Stimulated activated naive CD4-positive, alpha-beta T cell (primary cell): ENCODE measurements around the gene ZNF576.
"Not testable (repeated sequence)": the region's sequence is repeated elsewhere in the genome, so short reads cannot be mapped to it uniquely, and the experiment has no call there.

Experiments
- DNase-seq, 6 experiments: peaks; one replicate each; lab custom pipeline; 2025; lab: John Stamatoyannopoulos, UW

The ZNF576 gene

DNA sequence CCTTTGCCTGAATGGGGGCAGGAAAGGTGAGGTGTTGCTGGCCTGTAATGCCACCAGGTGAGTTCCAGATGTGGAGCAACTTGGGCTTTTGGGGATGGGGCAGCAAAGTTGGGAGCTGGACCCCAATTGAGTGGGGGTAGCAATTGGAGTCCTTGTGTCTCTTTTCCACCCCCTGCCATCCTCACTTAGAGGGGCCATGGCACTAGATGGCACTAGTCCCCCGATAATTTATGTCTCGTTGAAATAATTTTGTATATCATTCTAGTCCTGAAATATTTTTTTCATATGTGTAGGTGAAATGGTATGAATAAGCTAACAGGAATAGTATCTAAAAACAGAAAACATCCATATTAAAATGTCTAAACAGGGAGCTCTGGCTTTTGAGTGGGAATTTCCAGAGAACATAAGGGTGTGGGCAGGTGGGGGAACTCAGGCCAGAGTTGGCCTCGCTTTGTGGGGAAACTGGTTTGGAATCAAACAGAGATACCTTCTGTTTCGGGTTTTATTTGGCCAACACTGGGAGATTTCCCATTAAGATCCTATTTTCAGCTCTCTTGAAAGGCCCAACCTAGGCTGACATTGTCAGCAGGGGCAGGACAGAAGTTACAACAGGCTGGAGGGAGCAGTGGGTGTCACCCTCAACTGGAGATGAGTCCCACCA, 3.4 kb downstream of the ZNF576 start:
- DNase-seq, result no peak

DNA sequence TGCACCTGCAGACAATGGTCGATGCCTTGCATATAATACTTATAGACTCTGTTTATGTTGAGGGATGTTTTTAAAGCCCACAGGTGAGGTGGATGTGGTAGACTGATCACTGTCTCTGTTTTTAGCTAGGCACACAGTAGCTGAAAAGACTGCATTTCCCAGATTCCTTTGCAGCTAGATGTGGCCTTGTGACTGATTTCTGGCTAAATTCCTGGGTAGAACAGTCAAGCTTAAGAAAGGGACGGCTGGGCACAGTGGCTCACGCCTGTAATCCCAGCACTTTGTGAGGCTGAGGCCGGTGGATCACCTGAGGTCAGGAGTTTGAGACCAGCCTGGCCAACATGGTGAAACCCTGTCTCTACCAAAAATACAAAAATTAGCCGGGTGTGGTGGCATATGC, 3.9 kb downstream of the ZNF576 start:
- not testable (repeated sequence) for DNase-seq

DNA sequence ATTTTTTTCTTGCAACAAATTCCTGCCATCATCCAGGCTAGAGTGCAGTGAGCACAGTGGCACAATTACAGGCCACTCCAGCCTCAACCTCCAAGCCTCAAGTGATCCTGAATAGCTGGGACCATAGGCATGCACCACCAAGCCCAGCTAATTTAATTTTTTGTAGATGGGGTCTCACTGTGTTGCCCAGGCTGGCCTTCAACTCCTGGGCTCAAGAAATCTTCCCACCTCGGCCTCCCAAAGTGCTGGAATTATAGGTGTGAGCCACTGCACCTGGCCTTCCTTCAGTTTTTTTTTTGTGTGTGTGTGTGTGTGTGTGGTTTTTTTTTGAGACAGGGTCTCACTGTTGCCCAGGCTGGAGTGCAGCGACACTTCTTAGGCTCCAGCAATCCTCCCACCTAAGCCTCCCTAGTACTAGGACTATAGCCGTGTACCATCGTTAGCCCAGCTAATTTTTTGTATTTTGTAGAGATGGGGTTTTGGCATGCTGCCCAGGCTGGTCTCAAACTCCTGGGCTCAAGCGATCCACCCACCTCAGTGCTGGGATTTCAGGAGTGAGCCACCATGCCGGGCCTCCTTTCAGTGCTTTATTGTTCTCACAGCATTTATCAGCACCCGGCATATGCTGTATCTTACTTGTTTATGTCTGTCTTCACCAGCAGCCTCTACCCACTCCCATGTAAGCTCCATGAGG, 9.6 kb downstream of the ZNF576 start:
- no peak for DNase-seq

DNA sequence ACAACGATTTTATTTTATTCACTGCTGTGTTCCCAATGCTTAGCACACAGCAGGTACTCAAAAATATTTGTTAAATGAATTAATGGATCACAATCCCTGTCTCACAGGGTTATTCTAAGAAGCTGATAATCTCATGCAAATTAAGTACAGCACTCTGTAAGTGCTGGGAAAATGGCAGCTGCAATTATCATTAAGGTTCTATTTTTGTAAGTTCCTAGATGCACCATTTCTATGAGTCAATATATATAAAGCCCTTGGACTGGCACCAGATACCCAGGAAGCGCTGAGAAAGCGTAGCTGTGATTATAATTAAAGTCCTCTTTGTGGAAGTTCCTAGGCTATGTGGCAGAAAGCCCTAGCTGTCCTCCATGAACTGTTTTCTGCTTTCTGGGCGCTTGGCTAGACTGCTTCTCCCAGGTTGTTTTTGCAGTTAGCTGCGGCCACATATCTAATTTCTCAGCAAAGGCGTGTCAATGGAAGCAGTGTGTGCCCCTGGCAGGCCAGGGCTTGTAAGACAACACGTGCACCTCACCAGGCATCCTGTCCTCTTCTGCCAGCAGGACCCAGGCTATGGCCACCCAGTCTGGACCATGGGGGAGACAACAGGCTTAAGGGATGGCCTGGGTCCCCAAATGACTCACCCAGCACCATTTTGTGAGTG, 10.3 kb downstream of the ZNF576 start:
- DNase-seq, result no peak

DNA sequence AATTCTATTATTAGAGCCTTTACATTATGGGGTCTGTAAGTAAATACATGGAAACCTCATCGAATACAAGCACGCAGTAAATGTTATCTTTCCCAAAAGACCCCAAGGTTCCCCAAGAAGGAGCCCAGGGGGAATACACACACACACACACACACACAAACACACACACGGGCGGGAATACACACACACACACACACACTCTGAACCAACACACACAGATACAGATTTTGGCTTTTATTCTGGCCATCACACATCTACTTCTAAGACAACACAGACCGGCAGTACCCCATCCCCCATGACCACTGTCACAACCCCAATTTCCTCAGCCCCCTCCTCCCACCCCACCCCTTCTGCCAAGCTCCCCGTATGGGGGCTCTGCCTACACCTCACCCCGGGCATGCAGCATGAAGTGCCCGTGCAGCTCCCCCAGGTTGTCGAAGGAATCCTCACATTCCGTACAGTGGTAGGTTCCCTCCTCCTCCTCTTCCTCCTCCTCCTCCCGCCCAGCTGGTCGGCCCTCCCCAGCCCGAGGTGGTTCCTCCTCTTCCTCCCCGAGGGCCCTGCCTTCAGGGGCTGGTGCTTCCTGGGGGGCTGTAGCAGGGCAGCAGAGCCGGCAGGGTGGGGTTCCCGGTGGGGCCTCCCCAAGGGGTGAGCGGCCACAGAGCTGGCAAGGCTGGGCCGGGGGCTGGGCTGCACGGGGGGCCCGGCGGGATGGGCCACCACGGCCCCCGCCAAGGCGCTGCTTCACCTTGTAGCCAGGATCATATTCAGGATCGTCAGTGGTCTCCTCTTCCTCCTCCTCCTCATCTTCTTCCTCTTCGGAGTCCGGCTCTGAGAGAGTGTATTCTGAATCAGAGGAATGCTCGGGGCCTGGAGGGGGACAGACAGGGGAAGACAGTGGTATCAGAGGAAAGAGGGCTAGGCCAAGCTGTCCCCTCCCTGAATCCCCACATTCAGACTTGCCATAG, 11.1 kb downstream of the ZNF576 start:
- DNase-seq, result no peak

DNA sequence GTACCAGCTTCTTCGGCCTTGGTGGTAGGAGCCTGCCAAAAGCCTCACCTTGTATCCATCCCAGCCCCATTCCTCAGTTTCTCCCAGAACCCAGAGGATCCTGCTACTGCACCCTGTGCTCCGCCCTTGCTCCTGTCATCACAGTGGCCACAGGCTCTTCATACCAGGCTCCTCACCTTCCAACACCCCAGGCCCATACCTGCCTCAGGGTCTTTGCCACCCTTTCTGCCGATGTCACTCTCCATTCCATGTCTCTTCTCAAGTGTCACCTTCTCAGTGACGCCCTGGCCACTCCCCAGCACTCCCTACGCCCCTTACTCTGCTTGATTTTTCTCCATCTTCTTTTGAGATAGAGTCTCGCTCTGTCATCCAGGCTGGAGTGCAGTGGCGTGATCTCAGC, 13.5 kb downstream of the ZNF576 start:
- DNase-seq, result no peak

DNA sequence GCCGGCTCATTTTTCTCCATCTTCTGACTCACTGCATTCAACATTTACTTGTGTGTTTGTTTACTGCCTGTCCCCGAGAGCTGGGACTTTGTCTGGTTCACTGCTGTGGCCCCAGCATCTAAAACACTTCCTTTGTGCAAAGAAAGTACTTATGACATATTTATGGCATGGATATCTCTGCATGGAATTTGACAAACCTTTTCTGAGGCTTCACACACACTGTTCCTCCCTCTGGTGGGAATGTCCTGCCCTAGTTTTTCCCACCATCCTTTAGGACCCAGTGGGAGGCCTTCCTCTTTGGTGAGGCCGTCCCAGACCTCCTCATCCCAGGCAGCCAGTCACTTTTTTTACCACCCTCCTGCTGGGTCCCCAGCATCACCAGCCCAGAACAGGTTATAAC, 14.1 kb downstream of the ZNF576 start:
- DNase-seq, result no peak

DNA sequence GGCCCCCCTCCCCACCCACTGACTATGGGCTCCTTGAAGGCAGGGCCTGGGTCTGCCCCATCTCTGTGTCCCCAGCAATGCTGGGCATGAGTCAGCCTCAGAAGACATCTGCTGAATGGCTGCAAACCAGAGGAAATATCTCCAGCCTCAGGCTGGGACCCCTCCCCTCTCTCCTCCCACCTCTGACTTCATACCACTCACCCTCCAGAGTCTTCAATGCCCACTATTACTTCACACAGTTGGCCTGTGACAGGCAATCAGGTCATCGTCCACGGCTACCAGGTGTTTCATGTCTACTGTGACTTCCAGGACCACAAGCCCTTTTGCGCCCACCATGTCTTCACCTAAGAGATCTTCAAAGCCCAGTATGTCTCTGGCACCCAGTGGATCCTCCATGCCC, 15.4 kb downstream of the ZNF576 start, which contains the start of gene SRRM5:
Gene SRRM5, plus strand, starts transcription at position 301 of the 400 bp plus-strand sequence. Its CDS starts 34 bp downstream, at position 335.
- no peak for DNase-seq

DNA sequence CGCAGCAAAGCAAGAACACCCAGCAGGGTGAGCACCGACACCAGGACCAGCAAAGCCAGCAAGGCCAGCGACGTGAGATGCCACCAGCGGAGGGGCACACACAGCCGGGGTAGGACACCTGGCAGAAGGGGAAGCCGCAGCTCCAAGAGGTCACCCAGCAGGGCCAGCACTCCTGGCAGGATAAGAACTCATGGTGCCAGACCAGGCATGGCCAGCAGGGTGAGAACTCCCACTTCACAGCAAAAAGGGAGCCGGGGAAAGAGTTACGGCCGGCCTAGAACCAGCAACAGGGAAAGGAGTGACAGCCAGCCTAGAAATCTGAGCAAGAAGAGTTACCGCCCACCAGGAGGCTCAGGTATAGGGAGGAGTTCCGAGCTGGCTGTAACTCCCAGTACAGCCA, 16.0 kb downstream of the ZNF576 start:
- no peak for DNase-seq

DNA sequence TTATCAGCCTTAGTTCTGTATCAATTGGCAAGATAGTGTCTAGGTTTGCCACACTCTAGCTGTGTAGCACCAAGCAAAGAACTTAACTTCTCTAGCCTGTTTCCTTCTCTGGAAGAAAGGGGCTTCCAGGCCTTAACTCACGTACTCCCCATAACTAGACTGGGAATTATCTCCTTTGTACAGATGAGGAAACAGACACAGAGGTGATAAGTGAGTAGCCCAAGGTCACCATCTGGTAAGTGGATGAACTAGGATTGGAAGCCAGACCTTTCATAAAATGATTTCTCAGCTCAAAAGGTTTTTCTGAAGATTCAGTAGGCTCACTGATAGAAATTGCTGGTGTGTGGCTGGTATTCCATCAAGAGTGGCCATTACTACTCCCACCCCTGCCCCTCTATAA, 19.9 kb downstream of the ZNF576 start:
- no peak for DNase-seq

DNA sequence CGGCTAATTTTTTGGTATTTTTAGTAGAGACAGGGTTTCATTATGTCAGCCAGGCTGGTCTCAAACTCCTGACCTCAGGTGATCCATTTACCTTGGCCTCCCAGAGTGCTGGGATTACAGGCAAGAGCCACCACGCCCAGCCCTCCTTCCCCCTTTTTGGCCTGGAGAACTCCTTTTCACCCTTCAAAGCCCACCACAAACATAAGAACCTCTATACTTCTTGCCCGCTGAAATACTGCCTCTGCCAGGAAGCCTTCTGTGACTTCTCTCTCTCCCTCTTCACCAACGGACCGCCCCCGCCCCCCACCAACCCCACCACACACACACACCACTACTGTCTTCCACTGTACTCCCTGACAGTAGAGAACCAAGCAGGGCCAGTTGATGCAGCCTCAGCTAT, 20.6 kb downstream of the ZNF576 start:
- DNase-seq, result no peak

DNA sequence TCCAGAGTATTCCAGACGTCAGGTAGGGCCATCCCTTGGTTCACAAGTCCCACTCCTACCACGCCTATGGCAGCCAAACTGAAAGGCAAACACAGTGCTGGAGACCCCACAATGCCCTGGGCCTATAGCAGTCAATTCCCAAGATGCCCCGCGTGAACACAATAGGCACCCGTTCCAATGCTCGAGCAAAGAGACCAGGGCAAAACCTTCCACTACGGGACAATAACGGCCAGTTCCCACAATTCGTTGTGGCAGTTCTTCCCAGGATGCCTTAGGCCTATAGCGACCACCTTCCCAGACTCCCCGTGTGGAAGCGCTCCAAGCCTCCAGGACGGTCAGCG, 22.5 kb downstream of the ZNF576 start:
- DNase-seq, result peak in 3 of 6 experiments; percentile 18 to 30 (median 29)

DNA sequence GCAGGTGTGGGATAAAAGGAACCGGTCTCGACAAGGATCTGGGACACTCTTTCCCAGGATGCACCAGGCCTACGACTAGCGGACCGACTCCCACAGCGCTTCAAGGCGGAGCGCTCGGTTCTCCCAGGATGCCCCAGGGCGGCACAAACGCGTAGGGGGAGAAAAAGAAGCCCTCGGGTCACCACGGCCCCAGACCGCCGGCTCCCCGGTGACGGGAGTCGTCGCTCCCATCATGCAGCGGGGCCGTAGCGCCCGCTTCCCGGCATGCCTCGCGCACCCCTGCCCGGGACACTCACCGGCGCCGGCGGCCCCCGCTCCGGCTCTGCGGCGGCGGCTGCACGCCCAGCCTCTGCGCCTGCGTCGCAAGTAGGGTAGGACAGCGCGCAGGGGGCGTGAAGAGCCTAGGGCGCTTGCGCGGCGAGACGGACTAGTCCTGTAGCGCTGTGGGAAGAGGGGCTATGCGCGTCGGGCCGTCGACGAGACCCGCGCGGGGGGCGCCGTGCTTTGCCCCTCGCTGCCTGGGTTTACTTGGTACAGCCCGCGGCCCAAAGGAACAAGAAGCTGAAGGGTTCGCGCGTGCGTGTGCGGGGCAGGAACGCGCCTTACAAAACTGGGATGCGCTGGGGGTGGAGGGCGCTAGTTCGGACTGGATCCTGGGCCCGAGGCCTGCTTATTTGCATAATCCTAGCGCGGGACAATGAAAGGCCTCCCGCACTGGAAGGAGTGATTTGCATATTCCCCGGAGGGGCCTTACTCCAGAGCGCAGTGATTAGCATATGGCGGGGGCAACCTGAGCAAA, 23.1 kb downstream of the ZNF576 start, which contains the start of gene ZNF428:
Gene ZNF428, minus strand, starts transcription at position 368 of the 799 bp plus-strand sequence. CDS start 5,325 bp downstream, outside the sequence.
- peak; percentile 73 to 88 (median 84) for DNase-seq

DNA sequence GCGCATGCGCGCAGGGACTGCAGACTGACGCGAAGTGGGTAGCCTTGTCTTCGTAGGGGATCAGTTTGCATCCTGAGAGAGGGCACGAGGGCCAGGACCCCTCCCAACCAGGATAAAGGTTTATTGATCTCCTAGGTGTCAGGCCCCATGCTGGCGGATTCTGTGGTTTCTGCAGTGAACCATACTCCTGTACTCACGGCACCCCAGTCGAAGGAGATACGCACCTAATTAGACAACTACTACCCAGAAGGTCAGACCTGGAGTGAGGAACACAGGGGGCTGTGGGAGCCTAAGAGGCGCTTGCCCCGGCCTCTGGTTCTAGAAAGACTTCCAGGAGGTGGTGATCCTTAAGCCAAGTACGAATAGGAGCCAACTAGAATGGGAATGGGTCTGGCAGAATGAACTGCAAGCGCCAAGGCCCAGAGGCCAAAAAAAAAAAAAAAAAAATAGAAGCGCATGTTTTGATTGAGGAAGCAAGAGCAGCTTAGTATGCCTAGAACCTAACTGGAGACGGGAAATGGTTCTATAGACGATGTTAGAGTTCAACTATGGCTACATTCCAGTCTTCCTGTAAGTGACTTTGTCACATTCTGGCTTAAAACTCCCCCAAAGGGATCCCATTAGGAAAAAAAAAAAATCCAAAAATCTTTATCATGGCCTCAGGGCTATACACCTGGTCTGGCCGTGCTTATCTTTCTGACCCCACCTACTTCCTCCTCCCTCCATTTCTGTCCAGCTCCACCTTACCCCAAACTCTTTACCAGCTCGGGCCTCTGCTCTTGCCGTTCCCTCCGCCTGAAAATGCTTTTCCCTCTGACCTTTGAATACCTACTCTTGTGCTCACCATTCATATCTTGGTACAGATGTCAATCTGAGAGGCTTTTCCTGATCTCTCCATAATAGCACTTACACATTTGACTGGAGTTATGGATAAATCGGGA, 23.9 kb downstream of the ZNF576 start:
- DNase-seq, result no peak

DNA sequence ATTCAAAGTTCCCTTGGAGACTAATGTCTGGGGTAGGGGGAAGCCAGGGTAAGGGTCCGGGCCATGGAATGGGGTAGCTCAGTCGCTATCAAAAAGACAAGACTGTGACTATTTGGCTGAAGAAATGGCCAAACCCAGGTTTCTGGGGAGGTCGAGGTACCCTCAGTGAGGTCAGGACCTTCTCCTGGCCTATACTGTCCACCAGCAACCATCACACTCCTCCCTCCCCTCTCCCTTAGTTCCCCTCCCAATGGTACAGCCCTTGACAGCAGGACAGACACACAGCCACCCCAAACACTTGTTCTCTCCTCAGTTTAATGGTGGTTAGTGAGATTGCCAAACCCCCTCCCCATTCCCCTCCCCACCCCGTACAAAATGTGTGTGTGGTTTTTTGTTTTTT, 25.7 kb downstream of the ZNF576 start:
- no peak for DNase-seq

DNA sequence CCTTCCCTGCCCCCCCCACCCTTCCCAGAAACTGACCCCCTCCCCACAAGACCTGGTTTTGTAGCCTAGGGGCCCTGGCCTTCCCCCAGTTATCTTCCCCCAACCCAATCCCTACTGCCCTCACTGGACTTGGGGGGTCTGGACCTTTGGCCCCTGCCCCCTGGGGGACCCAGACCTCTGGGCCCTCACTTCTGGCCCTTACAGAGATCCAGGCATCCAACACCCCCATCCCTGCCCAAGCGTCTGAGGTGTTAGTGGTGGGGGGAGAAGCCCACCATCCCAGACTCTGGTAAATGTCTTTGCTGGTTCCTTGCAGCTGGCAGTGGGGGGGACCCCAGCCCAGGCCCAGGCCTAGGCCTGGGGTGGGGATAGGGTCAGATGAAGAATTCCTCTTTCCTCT, 26.6 kb downstream of the ZNF576 start:
- DNase-seq, result no peak

DNA sequence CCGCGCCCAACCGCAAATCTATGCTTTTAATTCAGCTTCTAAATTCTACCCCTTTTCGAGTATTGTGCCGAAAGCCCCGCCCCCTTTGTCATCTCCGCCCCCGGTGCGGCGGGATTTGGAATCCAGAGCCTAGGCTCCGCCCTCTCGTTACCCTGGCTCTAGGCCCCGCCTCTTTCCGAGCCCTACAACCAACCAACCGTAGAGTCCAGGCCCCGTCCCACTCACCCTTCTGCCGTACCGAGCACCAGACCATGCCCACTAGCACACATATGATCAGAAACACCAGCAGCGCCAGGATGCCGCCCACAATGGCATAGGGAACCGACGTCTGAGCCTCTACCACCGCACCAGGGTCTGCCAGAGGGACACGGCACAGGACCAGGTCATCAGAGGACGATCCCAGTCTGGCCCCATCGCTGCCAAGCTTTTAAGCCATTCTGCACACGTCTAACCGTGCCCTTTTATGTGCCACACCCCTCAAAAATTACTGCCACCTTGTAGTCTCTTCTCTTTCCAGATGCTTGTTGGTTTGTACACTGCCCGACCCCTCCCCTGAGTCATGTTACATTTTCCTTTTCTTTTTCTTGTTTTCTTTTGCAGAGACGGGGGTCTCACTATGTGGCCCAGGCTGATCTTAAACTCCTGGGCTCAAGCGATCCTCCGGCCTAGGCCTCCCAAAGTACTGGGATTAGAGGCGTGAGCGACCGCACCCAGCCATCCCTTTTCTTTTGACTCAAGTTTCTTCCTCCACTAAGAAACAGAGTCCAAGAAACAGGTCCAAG, 27.7 kb downstream of the ZNF576 start:
- peak in 1 of 6 experiments; percentile 4 for DNase-seq

DNA sequence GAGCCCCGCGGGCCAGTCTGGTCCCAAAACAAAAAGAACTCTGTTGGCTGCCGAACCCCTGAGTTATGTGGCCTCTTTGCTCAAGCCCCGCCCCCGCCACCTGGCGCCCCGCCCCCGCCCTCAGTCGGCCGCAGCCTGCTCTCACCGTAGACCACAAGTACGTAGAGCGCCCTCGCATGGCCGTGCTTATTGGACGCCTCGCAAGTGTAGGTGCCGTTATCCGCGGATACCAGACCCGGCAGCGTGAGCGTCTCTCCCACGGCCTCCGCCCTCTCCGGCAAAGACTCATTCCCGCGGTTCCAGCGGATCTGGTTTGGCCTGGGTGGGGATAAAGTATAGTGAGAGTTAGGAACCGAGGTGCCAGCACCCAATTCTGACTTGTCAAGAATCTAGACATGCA, 28.5 kb downstream of the ZNF576 start:
- DNase-seq, result peak; percentile 66 to 86 (median 83)
